ENCODE data around the gene PABPC3.

The PABPC3 gene

GRCh38 chr13:25112695-25113255 is 16.8 kb downstream of the PABPC3 start:
- DNase-seq: no peak

- peak in 3 of 5 experiments; percentile 14 to 68 (median 27) for DNase-seq
Measured at GRCh38 chr13:25114220-25114619, 18.3 kb downstream of the PABPC3 start.

GRCh38 chr13:25116044-25116443 is 20.1 kb downstream of the PABPC3 start:
- DNase-seq: no peak

- DNase-seq: no peak
Measured at GRCh38 chr13:25117312-25117711, 21.4 kb downstream of the PABPC3 start.

GRCh38 chr13:25118378-25118905 is 22.5 kb downstream of the PABPC3 start:
- DNase-seq: no peak

GRCh38 chr13:25130944-25131343 is 35.0 kb downstream of the PABPC3 start:
- DNase-seq: peak in 1 of 5 experiments; percentile 15

- no peak for DNase-seq
Measured at GRCh38 chr13:25131881-25132420, 36.0 kb downstream of the PABPC3 start.

GRCh38 chr13:25132751-25133390 is 36.9 kb downstream of the PABPC3 start:
- DNase-seq: no peak

GRCh38 chr13:25135896-25136295 is 40.0 kb downstream of the PABPC3 start:
- no peak for DNase-seq

GRCh38 chr13:25136880-25137787 is 41.2 kb downstream of the PABPC3 start:
- DNase-seq: no peak

- DNase-seq: no peak
Measured at GRCh38 chr13:25137788-25138115, 41.8 kb downstream of the PABPC3 start.

GRCh38 chr13:25141042-25141441 is 45.1 kb downstream of the PABPC3 start:
- DNase-seq: no peak

- DNase-seq: no peak
Measured at GRCh38 chr13:25143706-25144105, 47.8 kb downstream of the PABPC3 start.

GRCh38 chr13:25147638-25148401 is 51.9 kb downstream of the PABPC3 start:
- no peak for DNase-seq

GRCh38 chr13:25148402-25148771 is 52.5 kb downstream of the PABPC3 start:
- no peak for DNase-seq

All from T-helper 2 cell (primary cell).